AG10803 (cell line): ENCODE measurements around the gene SEPTIN11.
A peak's percentile ranks its signal among the peaks of the same experiment; 100 is the strongest.

ENCODE experiments used
- DNase-seq: peaks from one replicate; pipeline ENCODE4 v3.0.0; 2010; ENCODE audit warnings: low read depth
- H3K4me3 ChIP-seq: 2 replicates; pipeline ENCODE4 v1.5.1; 2011; ENCODE audit warnings: mild to moderate bottlenecking, low read length, control low read depth
- TF ChIP-seq, protein P1 (sequence below): conservative IDR thresholded peaks from 2 replicates; pipeline ENCODE4 v1.5.1; 2011; ENCODE audit warnings: mild to moderate bottlenecking, low read length, control low read depth, inconsistent platforms

SEPTIN11 gene

DNA sequence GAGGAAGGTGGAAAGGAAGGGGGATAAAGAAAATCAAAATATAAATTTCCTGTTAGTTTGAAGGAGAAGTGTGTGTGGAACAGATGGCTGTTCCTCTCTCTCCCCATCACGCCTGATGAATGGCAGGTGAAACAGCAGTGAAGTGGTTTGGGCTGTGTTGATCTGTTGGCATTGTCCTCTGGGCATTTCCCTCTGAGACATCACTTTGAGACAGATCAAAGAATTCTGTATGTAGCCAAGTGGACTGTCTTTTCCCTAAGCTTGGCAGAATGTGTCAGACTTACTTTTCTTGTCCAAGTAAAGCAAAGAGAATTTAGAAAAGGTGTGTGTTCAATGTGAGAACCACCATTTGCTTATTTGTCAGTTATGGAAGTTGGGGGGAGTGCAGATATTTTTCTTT, 47.5 kb downstream of the SEPTIN11 start:
- no peak for DNase-seq
- TF ChIP-seq, protein P1, sequence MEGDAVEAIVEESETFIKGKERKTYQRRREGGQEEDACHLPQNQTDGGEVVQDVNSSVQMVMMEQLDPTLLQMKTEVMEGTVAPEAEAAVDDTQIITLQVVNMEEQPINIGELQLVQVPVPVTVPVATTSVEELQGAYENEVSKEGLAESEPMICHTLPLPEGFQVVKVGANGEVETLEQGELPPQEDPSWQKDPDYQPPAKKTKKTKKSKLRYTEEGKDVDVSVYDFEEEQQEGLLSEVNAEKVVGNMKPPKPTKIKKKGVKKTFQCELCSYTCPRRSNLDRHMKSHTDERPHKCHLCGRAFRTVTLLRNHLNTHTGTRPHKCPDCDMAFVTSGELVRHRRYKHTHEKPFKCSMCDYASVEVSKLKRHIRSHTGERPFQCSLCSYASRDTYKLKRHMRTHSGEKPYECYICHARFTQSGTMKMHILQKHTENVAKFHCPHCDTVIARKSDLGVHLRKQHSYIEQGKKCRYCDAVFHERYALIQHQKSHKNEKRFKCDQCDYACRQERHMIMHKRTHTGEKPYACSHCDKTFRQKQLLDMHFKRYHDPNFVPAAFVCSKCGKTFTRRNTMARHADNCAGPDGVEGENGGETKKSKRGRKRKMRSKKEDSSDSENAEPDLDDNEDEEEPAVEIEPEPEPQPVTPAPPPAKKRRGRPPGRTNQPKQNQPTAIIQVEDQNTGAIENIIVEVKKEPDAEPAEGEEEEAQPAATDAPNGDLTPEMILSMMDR, result no peak
- no peak overlapping the region for H3K4me3 ChIP-seq

DNA sequence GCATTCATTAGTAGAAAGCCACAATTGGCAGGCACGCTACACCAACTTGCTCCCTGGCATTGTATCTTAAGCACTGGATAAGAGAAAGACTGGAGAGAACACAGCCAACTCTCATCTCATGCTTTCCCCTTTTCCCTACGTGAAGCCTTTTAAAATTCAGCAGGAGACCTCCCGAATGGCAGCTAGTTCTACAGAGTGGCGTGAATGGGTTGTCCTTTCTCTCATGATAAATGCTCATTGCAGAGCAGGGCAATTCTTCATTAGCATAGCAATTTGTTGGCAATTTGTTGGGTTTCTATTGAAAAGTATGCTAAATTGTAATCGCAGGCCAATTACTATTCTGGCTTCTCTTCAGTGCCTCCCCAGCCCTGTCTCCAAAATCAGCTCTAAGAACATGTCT, 48.0 kb downstream of the SEPTIN11 start:
- no peak overlapping the region for H3K4me3 ChIP-seq
- TF ChIP-seq, protein P1, result no peak
- no peak for DNase-seq

DNA sequence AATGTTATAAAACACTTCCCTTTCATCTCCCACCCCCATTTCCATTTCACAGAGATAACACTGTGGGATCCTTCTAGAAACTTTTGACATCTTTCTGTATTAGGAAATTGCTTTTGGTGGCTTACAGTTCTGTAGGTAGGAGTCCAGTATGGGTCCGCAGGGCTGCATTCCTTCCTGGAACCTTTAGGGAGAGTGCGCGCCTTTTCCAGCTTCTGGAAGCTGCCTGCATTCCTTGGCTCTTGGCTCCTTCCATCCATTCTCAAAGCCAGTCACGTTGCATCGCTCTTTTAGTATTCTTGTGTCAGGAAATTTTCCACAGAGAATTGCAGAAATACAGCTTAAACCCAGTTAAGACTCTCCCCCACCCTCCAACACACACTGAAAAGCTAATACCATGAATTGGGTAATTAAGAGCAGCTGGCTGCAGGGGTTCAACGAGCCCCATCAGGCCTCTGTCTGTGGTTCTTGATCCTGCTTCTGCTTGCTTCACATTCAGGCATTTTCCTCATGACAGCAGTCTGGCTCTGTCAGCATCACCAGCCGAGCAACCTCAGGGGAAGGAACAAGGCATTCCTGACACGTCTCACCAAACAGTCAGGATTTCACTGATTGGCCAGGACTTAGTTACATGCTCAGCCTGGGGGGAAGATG, 48.8 kb downstream of the SEPTIN11 start:
- peak; percentile 92 for DNase-seq
- H3K4me3 ChIP-seq, result no peak overlapping the region
- TF ChIP-seq, protein P1, result no peak
